ENCODE data around the gene IGFLR1. TPM values are rescaled to one million over a fixed set of nuclear protein-coding genes. Genes with fewer than 3 reads are reported as not detected.

IGFLR1 gene
- total and polyA plus RNA-seq, 10 donors, result 16.5 to 64.7 (median 46.4) TPM

DNA sequence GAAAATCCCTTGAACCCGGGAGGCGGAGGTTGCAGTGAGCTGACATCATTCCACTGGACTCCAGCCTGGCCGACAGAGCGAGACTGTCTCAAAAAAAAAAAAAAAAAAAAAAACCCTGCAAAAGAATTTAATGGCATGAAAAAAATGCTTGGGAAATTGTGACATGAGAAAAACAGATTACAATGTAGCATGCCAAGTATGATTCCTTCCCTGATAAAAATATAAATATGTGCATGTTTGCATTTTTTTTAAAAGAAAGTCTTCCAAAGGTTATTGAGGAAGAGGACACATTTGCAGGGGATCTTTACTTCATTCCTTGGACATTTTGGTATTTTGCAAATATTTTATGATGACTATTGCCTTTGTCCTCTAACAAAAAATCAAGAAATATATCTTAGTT, 52.4 kb downstream of the IGFLR1 start:
- H3K4me1 ChIP-seq, result peaks cover 0 to 4% (median 0%) of the 10 kb centered on the region in 6 donors
- WGBS, 5 donors, result 69 to 92% (median 83%) methylated on average over 4 of the region's 4 CpGs
- H3K36me3 ChIP-seq, result no peaks in the 10 kb centered on the region
- TF ChIP-seq POLR2AphosphoS5 (IDR thresholded peaks at IDR 0.05), result no peak
- no peak for TF ChIP-seq POLR2A (IDR thresholded peaks at IDR 0.05)
- TF ChIP-seq, protein P1, sequence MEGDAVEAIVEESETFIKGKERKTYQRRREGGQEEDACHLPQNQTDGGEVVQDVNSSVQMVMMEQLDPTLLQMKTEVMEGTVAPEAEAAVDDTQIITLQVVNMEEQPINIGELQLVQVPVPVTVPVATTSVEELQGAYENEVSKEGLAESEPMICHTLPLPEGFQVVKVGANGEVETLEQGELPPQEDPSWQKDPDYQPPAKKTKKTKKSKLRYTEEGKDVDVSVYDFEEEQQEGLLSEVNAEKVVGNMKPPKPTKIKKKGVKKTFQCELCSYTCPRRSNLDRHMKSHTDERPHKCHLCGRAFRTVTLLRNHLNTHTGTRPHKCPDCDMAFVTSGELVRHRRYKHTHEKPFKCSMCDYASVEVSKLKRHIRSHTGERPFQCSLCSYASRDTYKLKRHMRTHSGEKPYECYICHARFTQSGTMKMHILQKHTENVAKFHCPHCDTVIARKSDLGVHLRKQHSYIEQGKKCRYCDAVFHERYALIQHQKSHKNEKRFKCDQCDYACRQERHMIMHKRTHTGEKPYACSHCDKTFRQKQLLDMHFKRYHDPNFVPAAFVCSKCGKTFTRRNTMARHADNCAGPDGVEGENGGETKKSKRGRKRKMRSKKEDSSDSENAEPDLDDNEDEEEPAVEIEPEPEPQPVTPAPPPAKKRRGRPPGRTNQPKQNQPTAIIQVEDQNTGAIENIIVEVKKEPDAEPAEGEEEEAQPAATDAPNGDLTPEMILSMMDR (IDR thresholded peaks at IDR 0.05 in 8 of 11, conservative IDR thresholded peaks at IDR 0.05 in 3 of 11), result no peak
- DNase-seq, result no peak
- no peak overlapping the region for H3K27ac ChIP-seq
- intact Hi-C loops (cut with DNase I; ENCODE audit: low total_unique reads), result no loop called here
- no peak overlapping the region for H3K4me3 ChIP-seq
- peaks cover 0 to 14% (median 0%) of the 10 kb centered on the region in 7 donors for H3K27me3 ChIP-seq (replicated peaks in 1 of 7)
- H3K9me3 ChIP-seq, result no peaks in the 10 kb centered on the region

Other genes starting within 250 kb of the IGFLR1 start
- gene DMKN, start 228.8 kb downstream of the IGFLR1 start, total RNA-seq, result 10 to 100 TPM in 2 of 7 donors, 1 to 10 TPM in 5; 2.5 to 17.9 (median 4.4) TPM
- gene DMKN, start 228.8 kb downstream of the IGFLR1 start, polyA plus RNA-seq, result 10 to 100 TPM in 2 of 3 donors, 1 to 10 TPM in 1; 7.2 to 15.3 (median 10.7) TPM
- gene SBSN, start 214.1 kb downstream of the IGFLR1 start, total RNA-seq, result not detected
- gene SBSN, start 214.1 kb downstream of the IGFLR1 start, polyA plus RNA-seq, result under 1 TPM; 0.05 to 0.33 (median 0.19) TPM
- under 1 TPM in 1 of 7 donors, not detected in 6; 0.17 TPM for gene GAPDHS, start 209.0 kb downstream of the IGFLR1 start, total RNA-seq
- gene GAPDHS, start 209.0 kb downstream of the IGFLR1 start, polyA plus RNA-seq, result under 1 TPM in 2 of 3 donors, not detected in 1; 0.13 to 0.14 TPM
- gene TMEM147, start 196.8 kb downstream of the IGFLR1 start, total RNA-seq, result 10 to 100 TPM; 47.6 to 67.7 (median 50.4) TPM
- gene TMEM147, start 196.8 kb downstream of the IGFLR1 start, polyA plus RNA-seq, result 10 to 100 TPM; 57.9 to 88.7 (median 78.7) TPM
- gene ATP4A, start 178.8 kb downstream of the IGFLR1 start, total RNA-seq, result not detected
- gene ATP4A, start 178.8 kb downstream of the IGFLR1 start, polyA plus RNA-seq, result not detected
- gene PMIS2, start 156.3 kb downstream of the IGFLR1 start, total RNA-seq, result not detected
- gene PMIS2, start 156.3 kb downstream of the IGFLR1 start, polyA plus RNA-seq, result not detected
- 10 to 100 TPM; 10.3 to 24.4 (median 17.7) TPM for gene HAUS5, start 129.7 kb downstream of the IGFLR1 start, total RNA-seq
- 10 to 100 TPM; 12.4 to 23.8 (median 23.1) TPM for gene HAUS5, start 129.7 kb downstream of the IGFLR1 start, polyA plus RNA-seq
- gene RBM42, start 113.4 kb downstream of the IGFLR1 start, total RNA-seq, result 10 to 100 TPM; 48.2 to 63.4 (median 59.6) TPM
- 10 to 100 TPM; 48.8 to 71.9 (median 58.1) TPM for gene RBM42, start 113.4 kb downstream of the IGFLR1 start, polyA plus RNA-seq
- under 1 TPM in 2 of 7 donors, not detected in 5; 0.43 to 0.57 TPM for gene ETV2, start 100.7 kb downstream of the IGFLR1 start, total RNA-seq
- gene ETV2, start 100.7 kb downstream of the IGFLR1 start, polyA plus RNA-seq, result 1 to 10 TPM in 2 of 3 donors, under 1 TPM in 1; 0.99 to 1.2 (median 1.1) TPM
- gene COX6B1, start 94.1 kb downstream of the IGFLR1 start, total RNA-seq, result 100 to 1,000 TPM; 208 to 672 (median 255) TPM
- gene COX6B1, start 94.1 kb downstream of the IGFLR1 start, polyA plus RNA-seq, result 100 to 1,000 TPM; 640 to 837 (median 717) TPM
- gene UPK1A, start 75.9 kb downstream of the IGFLR1 start, total RNA-seq, result not detected
- under 1 TPM in 1 of 3 donors, not detected in 2; 0.11 TPM for gene UPK1A, start 75.9 kb downstream of the IGFLR1 start, polyA plus RNA-seq
- 1 to 10 TPM; 2.5 to 6.9 (median 4.0) TPM for gene ZBTB32, start 37.9 kb downstream of the IGFLR1 start, total RNA-seq
- gene ZBTB32, start 37.9 kb downstream of the IGFLR1 start, polyA plus RNA-seq, result 1 to 10 TPM; 3.0 to 8.2 (median 4.8) TPM
- 10 to 100 TPM; 36.6 to 58.2 (median 50.7) TPM for gene KMT2B, start 24.4 kb downstream of the IGFLR1 start, total RNA-seq
- gene KMT2B, start 24.4 kb downstream of the IGFLR1 start, polyA plus RNA-seq, result 10 to 100 TPM; 17.6 to 37.2 (median 27.6) TPM
- gene U2AF1L4, start 3.0 kb upstream of the IGFLR1 start, total RNA-seq, result 10 to 100 TPM; 27.3 to 65.1 (median 29.7) TPM
- gene U2AF1L4, start 3.0 kb upstream of the IGFLR1 start, polyA plus RNA-seq, result 10 to 100 TPM; 27.2 to 96.5 (median 60.7) TPM
- gene PSENEN, start 3.2 kb upstream of the IGFLR1 start, total RNA-seq, result 10 to 100 TPM; 37.5 to 55.7 (median 47.6) TPM
- gene PSENEN, start 3.2 kb upstream of the IGFLR1 start, polyA plus RNA-seq, result 10 to 100 TPM; 61.9 to 71.3 (median 62.1) TPM
- gene LIN37, start 6.1 kb upstream of the IGFLR1 start, total RNA-seq, result 10 to 100 TPM in 5 of 7 donors, 1 to 10 TPM in 2; 7.0 to 19.5 (median 10.7) TPM
- 10 to 100 TPM; 13.7 to 28.5 (median 18.5) TPM for gene LIN37, start 6.1 kb upstream of the IGFLR1 start, polyA plus RNA-seq
- gene HSPB6, start 14.6 kb upstream of the IGFLR1 start, total RNA-seq, result 1 to 10 TPM; 2.1 to 5.9 (median 4.3) TPM
- gene HSPB6, start 14.6 kb upstream of the IGFLR1 start, polyA plus RNA-seq, result 10 to 100 TPM in 1 of 3 donors, 1 to 10 TPM in 2; 2.9 to 11.0 (median 5.8) TPM
- 10 to 100 TPM in 6 of 7 donors, 1 to 10 TPM in 1; 6.6 to 25.2 (median 16.3) TPM for gene PROSER3, start 15.7 kb upstream of the IGFLR1 start, total RNA-seq
- gene PROSER3, start 15.7 kb upstream of the IGFLR1 start, polyA plus RNA-seq, result 1 to 10 TPM; 2.0 to 8.4 (median 2.1) TPM
- gene ARHGAP33, start 33.1 kb upstream of the IGFLR1 start, total RNA-seq, result 10 to 100 TPM in 6 of 7 donors, 1 to 10 TPM in 1; 7.4 to 25.2 (median 14.4) TPM
- gene ARHGAP33, start 33.1 kb upstream of the IGFLR1 start, polyA plus RNA-seq, result 10 to 100 TPM in 1 of 3 donors, 1 to 10 TPM in 2; 3.1 to 10.9 (median 5.1) TPM
- gene PRODH2, start 70.4 kb upstream of the IGFLR1 start, total RNA-seq, result not detected
- under 1 TPM in 1 of 3 donors, not detected in 2; 0.06 TPM for gene PRODH2, start 70.4 kb upstream of the IGFLR1 start, polyA plus RNA-seq
- under 1 TPM in 2 of 7 donors, not detected in 5; 0.20 to 0.60 TPM for gene NPHS1, start 110.1 kb upstream of the IGFLR1 start, total RNA-seq
- gene NPHS1, start 110.1 kb upstream of the IGFLR1 start, polyA plus RNA-seq, result under 1 TPM; 0.10 to 0.58 (median 0.13) TPM
- under 1 TPM in 1 of 7 donors, not detected in 6; 0.17 TPM for gene KIRREL2, start 114.5 kb upstream of the IGFLR1 start, total RNA-seq
- gene KIRREL2, start 114.5 kb upstream of the IGFLR1 start, polyA plus RNA-seq, result under 1 TPM; 0.10 to 0.27 (median 0.11) TPM
- 1 to 10 TPM in 3 of 7 donors, under 1 TPM in 2, not detected in 2; 0.57 to 3.6 (median 1.1) TPM for gene APLP1, start 126.1 kb upstream of the IGFLR1 start, total RNA-seq
- gene APLP1, start 126.1 kb upstream of the IGFLR1 start, polyA plus RNA-seq, result 1 to 10 TPM in 2 of 3 donors, under 1 TPM in 1; 0.99 to 2.6 (median 2.4) TPM
- gene NFKBID, start 158.1 kb upstream of the IGFLR1 start, total RNA-seq, result 10 to 100 TPM; 19.6 to 57.5 (median 30.3) TPM
- 10 to 100 TPM; 12.6 to 19.7 (median 18.1) TPM for gene NFKBID, start 158.1 kb upstream of the IGFLR1 start, polyA plus RNA-seq
- gene HCST, start 160.1 kb upstream of the IGFLR1 start, total RNA-seq, result 10 to 100 TPM; 31.5 to 80.4 (median 58.2) TPM
- 100 to 1,000 TPM; 119 to 130 (median 122) TPM for gene HCST, start 160.1 kb upstream of the IGFLR1 start, polyA plus RNA-seq
- 100 to 1,000 TPM; 292 to 747 (median 403) TPM for gene TYROBP, start 165.8 kb upstream of the IGFLR1 start, total RNA-seq
- 100 to 1,000 TPM; 281 to 446 (median 285) TPM for gene TYROBP, start 165.8 kb upstream of the IGFLR1 start, polyA plus RNA-seq
- gene LRFN3, start 193.9 kb upstream of the IGFLR1 start, total RNA-seq, result 10 to 100 TPM in 4 of 7 donors, 1 to 10 TPM in 3; 7.8 to 18.2 (median 11.5) TPM
- gene LRFN3, start 193.9 kb upstream of the IGFLR1 start, polyA plus RNA-seq, result 1 to 10 TPM in 2 of 3 donors, under 1 TPM in 1; 0.76 to 8.0 (median 1.2) TPM